ENCODE data around the gene CDO1.

Gene CDO1

GRCh38 chr5:115785381-115786065, 30.9 kb downstream of the CDO1 start:
- DNase-seq = peak; percentile 60

DNA sequence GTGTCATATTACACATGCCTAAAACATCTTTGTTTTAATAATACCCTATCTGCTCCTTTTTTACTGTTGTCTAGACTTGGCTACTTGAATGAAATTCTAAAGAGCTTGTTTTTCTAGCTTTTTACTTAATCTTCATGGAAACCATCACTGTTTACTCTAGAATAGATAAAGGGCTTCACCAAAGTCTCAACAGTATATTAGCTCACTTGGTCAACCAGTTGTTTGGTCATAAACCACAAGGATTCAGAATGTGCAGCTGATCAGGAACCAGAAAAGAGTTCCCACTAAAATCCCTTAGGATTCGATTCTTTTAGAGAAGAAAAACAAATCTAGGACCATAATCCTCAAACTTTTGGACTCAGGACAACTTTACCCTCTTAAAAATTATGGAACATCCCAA, 38.0 kb downstream of the CDO1 start:
- no peak for DNase-seq

GRCh38 chr5:115776989-115777388, 39.5 kb downstream of the CDO1 start:
- no peak for DNase-seq

DNA sequence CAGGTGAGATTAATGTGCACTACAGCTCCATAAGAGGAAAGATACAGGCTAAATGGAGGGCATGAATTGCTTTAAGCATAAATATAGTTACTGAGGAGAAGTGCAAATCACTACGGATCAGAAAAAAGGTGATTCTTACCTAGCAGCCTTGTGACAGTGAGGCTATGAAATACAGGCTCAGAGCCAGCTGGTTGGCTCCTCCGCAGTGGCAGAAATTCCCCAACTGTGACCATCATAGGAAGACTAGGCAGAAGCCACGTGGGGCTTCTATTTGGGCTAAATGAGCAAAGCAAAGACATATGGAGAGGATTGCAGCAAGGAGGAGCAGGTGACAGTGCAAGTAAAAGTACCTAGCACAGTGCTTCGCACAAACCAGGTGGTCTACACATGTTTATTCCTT, 40.5 kb downstream of the CDO1 start:
- no peak for DNase-seq

GRCh38 chr5:115774684-115775083, 41.8 kb downstream of the CDO1 start:
- DNase-seq = peak; percentile 9

DNA sequence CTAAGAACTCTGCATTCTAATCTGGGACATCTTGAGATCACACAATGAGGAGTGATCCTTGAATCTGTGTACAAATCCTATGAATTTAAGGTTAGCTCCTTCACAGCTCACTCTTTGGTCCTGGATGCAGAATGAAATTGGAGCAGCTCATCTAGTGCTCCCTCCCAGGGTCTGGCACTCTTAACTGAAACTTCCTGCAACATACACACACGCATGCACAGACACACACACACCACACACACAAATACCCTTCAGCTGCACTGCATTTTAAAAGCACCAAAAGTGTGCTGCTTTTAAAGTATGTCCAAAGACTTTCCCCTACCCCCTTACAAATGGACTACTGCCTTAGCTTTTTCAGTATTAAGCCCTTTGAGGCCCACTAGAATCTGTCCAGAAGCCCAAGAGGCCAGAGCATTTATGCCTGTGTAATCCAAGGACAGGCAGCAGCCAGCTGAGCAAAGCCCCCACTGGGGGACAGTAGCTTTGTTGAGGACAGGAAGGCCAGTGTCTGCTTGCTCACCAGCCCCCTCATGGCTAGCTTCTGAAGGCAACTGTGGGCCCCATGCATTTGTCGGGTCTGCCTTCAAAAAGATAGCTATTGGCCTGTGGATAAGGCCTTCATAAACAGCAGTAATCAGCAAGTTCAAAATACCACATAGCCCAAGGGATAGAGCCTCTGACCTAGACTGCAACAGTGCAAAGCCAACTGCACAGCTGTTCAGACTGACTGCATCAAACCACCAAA, 43.6 kb downstream of the CDO1 start:
- DNase-seq = no peak

DNA sequence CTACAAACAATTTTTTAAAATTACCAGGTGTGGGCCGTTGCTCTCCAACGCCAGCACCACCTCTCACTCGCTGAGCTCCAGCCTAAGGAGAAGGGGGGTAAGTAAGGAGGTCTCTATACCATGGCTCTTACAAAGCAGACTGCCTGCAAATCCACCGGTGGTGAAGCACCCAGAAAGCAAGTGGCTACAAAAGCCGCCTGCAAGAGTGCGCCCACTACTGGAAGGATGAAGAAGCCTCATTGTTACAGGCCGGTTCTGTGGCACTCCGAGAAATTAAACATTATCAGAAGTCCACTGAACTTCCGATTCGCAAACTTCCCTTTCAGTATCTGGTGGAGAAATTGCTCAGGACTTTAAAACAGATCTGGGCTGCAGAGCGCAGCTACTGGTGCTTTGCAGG, 46.0 kb downstream of the CDO1 start:
- peak; percentile 27 for DNase-seq

GRCh38 chr5:115767424-115767823, 49.0 kb downstream of the CDO1 start:
- DNase-seq = no peak

GRCh38 chr5:115766608-115767007, 49.9 kb downstream of the CDO1 start:
- DNase-seq = no peak

GRCh38 chr5:115758356-115758755, 58.1 kb downstream of the CDO1 start:
- DNase-seq = no peak

- no peak for DNase-seq
Observed at GRCh38 chr5:115755675-115756074, 60.8 kb downstream of the CDO1 start.

Data from NCI-H82 (cell line).